MCF 10A (cell line): ENCODE data around the gene OPRL1. TPM values are rescaled to one million over a fixed set of nuclear protein-coding genes. Genes with fewer than 3 reads are reported as not detected.

Experiments
- BruUV-seq: library from RNA; stranded (reverse); fragments of 400-500 nt; replicated peaks from 2 replicates; lab custom pipeline; 2021; lab: Mats Ljungman, UMichigan
- CTCF ChIA-PET: fragments of 300-600 bp; sonication (Branson Sonifier 250); formaldehyde crosslinking; extraction: SDS; loops from one replicate; lab custom pipeline; 2021; ENCODE audit warnings: antibody characterized with exemption, inconsistent platforms; lab: Yijun Ruan, JAX
- POLR2A ChIA-PET: fragments of 300-600, 350-650 bp; sonication (Branson Sonifier 250); formaldehyde crosslinking; extraction: SDS; loops from one replicate; lab custom pipeline; 2020; ENCODE audit warnings: antibody characterized with exemption, inconsistent platforms; lab: Yijun Ruan, JAX
- DNase-seq: peaks from one replicate; pipeline ENCODE4 v3.0.0-alpha.2; 2018; ENCODE audit not compliant: unreplicated experiment
- H3K27ac Mint-ChIP-seq: one replicate; pipeline ENCODE4 v1.8.0; 2022; ENCODE audit warnings: mild to moderate bottlenecking, low read depth, mixed read lengths; ENCODE audit not compliant: unreplicated experiment
- H3K27me3 Mint-ChIP-seq: one replicate; pipeline ENCODE4 v1.8.0; 2022; ENCODE audit warnings: mixed read lengths; ENCODE audit not compliant: insufficient read depth, unreplicated experiment
- H3K36me3 Mint-ChIP-seq: one replicate; pipeline ENCODE4 v1.8.0; 2022; ENCODE audit warnings: mild to moderate bottlenecking, moderate library complexity, mixed read lengths; ENCODE audit not compliant: insufficient read depth, unreplicated experiment
- H3K4me1 Mint-ChIP-seq: one replicate; pipeline ENCODE4 v1.8.0; 2022; ENCODE audit warnings: mixed read lengths; ENCODE audit not compliant: insufficient read depth, unreplicated experiment
- H3K4me3 Mint-ChIP-seq: one replicate; pipeline ENCODE4 v1.8.0; 2022; ENCODE audit warnings: mild to moderate bottlenecking, moderate library complexity, mixed read lengths; ENCODE audit not compliant: unreplicated experiment
- H3K9me3 Mint-ChIP-seq: one replicate; pipeline ENCODE4 v1.8.0; 2022; ENCODE audit warnings: mixed read lengths; ENCODE audit not compliant: unreplicated experiment
- intact Hi-C: fragments of 100-400 bp; cut with micrococcal nuclease; formaldehyde crosslinking; loops from 2 replicates; pipeline ENCODE4 v1.14.1; 2022
- microRNA-seq: library from miRNA; unstranded; fragments of <30 nt; microRNA quantifications from one replicate; pipeline ENCODE4 v1.2.0, GENCODE V29; 2022
- total RNA-seq: library from RNA; stranded (reverse); gene quantifications from 2 replicates; pipeline ENCODE4 v1.2.3, GENCODE V29; 2022
- TF ChIP-seq, protein P1 (sequence below): fragments of 200-600 bp; IDR thresholded peaks from one replicate; pipeline ENCODE4 v1.8.0; 2022; ENCODE audit warnings: antibody characterized with exemption, mild to moderate bottlenecking; ENCODE audit not compliant: unreplicated experiment

Gene OPRL1
- total RNA-seq, 1 experiment from 2014 or later = 0.12 TPM

DNA sequence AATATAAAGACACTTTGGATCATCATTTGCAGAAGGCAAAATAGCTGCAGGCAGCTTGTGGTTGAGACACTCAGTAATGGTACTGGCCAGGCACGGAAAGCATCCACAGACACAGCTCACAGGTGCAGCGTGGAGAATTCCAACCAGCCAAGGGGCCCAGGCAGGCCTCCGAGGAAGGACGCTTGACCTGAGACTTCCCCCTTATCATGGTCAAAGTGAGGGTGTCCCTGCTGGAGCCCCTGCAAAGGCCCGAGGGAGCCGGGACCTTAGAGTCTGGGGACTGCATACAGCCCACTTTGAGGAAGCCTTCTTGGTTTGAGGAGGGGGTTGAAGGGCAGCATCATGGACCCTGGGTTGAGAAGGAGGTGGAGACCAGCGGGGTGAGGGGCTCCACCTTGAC is 69.3 kb downstream of the OPRL1 start:
- BruUV-seq = no TSS peak
- peaks cover 11% of the 10 kb centered on the region for H3K9me3 Mint-ChIP-seq
- intact Hi-C loops = no loop called here
- TF ChIP-seq, protein P1, sequence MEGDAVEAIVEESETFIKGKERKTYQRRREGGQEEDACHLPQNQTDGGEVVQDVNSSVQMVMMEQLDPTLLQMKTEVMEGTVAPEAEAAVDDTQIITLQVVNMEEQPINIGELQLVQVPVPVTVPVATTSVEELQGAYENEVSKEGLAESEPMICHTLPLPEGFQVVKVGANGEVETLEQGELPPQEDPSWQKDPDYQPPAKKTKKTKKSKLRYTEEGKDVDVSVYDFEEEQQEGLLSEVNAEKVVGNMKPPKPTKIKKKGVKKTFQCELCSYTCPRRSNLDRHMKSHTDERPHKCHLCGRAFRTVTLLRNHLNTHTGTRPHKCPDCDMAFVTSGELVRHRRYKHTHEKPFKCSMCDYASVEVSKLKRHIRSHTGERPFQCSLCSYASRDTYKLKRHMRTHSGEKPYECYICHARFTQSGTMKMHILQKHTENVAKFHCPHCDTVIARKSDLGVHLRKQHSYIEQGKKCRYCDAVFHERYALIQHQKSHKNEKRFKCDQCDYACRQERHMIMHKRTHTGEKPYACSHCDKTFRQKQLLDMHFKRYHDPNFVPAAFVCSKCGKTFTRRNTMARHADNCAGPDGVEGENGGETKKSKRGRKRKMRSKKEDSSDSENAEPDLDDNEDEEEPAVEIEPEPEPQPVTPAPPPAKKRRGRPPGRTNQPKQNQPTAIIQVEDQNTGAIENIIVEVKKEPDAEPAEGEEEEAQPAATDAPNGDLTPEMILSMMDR = no peak
- CTCF ChIA-PET = no interaction called here
- no peaks in the 10 kb centered on the region for H3K4me1 Mint-ChIP-seq
- DNase-seq = no peak
- peaks cover 19% of the 10 kb centered on the region for H3K27me3 Mint-ChIP-seq
- no peak overlapping the region for H3K27ac Mint-ChIP-seq
- no peak overlapping the region for H3K4me3 Mint-ChIP-seq
- POLR2A ChIA-PET = interaction anchor here (0.6 kb wide), 1 partner anchor 63 kb away, joined by 3 read pairs; no protein-coding TSS in a partner anchor
- H3K36me3 Mint-ChIP-seq = no peaks in the 10 kb centered on the region

DNA sequence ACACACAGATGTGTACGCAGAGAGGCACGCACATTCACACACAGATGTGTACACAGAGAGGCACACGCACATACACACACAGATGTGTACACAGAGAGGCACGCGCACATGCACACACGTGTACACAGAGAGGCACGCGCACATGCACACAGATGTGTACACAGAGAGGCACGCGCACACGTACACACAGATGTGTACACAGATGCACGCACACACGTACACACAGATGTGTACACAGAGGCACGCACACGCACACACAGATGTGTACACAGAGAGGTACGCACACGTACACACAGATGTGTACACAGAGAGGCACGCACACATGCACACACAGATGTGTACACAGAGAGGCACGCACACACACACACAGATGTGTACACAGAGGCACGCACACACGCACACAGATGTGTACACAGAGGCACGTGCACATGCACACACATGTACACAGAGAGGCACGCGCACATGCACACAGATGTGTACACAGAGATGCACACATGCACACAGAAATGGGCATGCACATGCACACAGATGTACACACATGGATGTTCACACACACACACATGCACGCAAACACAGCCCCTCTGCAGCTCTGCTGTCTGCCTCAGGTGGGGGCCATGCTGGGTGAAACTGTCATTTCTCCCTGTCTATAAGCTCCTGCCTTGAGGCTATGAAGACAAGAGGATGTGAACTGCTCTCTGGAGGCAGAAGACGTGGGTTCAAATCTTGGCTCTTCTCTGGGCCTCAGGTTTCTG is 70.1 kb downstream of the OPRL1 start:
- no peaks in the 10 kb centered on the region for H3K4me1 Mint-ChIP-seq
- TF ChIP-seq, protein P1 = no peak
- no peaks in the 10 kb centered on the region for H3K36me3 Mint-ChIP-seq
- ChIA-PET CTCF (no interaction called here), POLR2A (no interaction called here)
- peaks cover 2% of the 10 kb centered on the region for H3K9me3 Mint-ChIP-seq
- H3K27ac Mint-ChIP-seq = no peak overlapping the region
- H3K27me3 Mint-ChIP-seq = peaks cover 19% of the 10 kb centered on the region
- no peak overlapping the region for H3K4me3 Mint-ChIP-seq
- BruUV-seq = no TSS peak
- DNase-seq = no peak
- intact Hi-C loops = no loop called here

Small RNA genes lying within 50 kb of the gene (microRNA-seq; reads per million reads assigned to microRNA genes)
- 2.4 reads per million, percentile 18 among the genes with 10 or more reads in this experiment for gene MIR6813

Other genes with a start within 250 kb of the OPRL1 start
- 0.63 and 0.71 TPM in 2 replicates for gene ZBTB46, start 248.8 kb upstream of the OPRL1 start, total RNA-seq
- gene ABHD16B, start 218.6 kb upstream of the OPRL1 start, total RNA-seq = not detected in 2 replicates
- gene TPD52L2, start 214.8 kb upstream of the OPRL1 start, total RNA-seq = 174 and 175 TPM in 2 replicates
- 38.1 and 45.0 TPM in 2 replicates for gene DNAJC5, start 185.0 kb upstream of the OPRL1 start, total RNA-seq
- gene UCKL1, start 123.7 kb upstream of the OPRL1 start, total RNA-seq = 38.6 and 43.7 TPM in 2 replicates
- gene ZNF512B, start 110.2 kb upstream of the OPRL1 start, total RNA-seq = 23.5 and 26.6 TPM in 2 replicates
- gene SAMD10, start 100.4 kb upstream of the OPRL1 start, total RNA-seq = 4.4 and 4.5 TPM in 2 replicates
- 70.9 and 88.5 TPM in 2 replicates for gene PRPF6, start 99.0 kb upstream of the OPRL1 start, total RNA-seq
- 1.1 and 2.0 TPM in 2 replicates for gene C20orf204, start 43.9 kb upstream of the OPRL1 start, total RNA-seq
- 0.16 and 0.22 TPM in 2 replicates for gene SOX18, start 30.4 kb upstream of the OPRL1 start, total RNA-seq
- 30.8 and 39.7 TPM in 2 replicates for gene TCEA2, start 16.9 kb upstream of the OPRL1 start, total RNA-seq
- 8.2 and 8.8 TPM in 2 replicates for gene RGS19, start 564 bp upstream of the OPRL1 start, total RNA-seq
- gene LKAAEAR1, start 4.3 kb downstream of the OPRL1 start, total RNA-seq = not detected in 2 replicates
- gene NPBWR2, start 27.5 kb downstream of the OPRL1 start, total RNA-seq = not detected in 2 replicates
- not detected in 2 replicates for gene MYT1, start 84.4 kb downstream of the OPRL1 start, total RNA-seq
- gene PCMTD2, start 175.7 kb downstream of the OPRL1 start, total RNA-seq = 39.4 and 45.9 TPM in 2 replicates